Fibroblast of villous mesenchyme (primary cell): Measurements from ENCODE around the gene SIL1. TPM values are rescaled to one million over a fixed set of nuclear protein-coding genes. Genes with fewer than 3 reads are reported as not detected.

ENCODE experiments used
- DNase-seq: peaks from one replicate; pipeline ENCODE4 v3.0.0-alpha.2; 2010; ENCODE audit warnings: low read depth
- H3K4me3 ChIP-seq: 2 replicates; pipeline ENCODE4 v1.5.1; 2011; ENCODE audit warnings: low read depth, mild to moderate bottlenecking, low read length
- total RNA-seq: library from RNA; depleted of rRNA; stranded (reverse); fragments of >200 nt; gene quantifications from 2 replicates; pipeline ENCODE4 v1.2.3, GENCODE V29; 2012
- TF ChIP-seq, protein P1 (sequence below): IDR thresholded peaks from 2 replicates; pipeline ENCODE4 v1.5.1; 2012; ENCODE audit warnings: low read depth, mild to moderate bottlenecking, low read length; ENCODE audit not compliant: insufficient read depth

SIL1 gene
- total RNA-seq, 1 donor: 57.0 TPM

- TF ChIP-seq, protein P1, sequence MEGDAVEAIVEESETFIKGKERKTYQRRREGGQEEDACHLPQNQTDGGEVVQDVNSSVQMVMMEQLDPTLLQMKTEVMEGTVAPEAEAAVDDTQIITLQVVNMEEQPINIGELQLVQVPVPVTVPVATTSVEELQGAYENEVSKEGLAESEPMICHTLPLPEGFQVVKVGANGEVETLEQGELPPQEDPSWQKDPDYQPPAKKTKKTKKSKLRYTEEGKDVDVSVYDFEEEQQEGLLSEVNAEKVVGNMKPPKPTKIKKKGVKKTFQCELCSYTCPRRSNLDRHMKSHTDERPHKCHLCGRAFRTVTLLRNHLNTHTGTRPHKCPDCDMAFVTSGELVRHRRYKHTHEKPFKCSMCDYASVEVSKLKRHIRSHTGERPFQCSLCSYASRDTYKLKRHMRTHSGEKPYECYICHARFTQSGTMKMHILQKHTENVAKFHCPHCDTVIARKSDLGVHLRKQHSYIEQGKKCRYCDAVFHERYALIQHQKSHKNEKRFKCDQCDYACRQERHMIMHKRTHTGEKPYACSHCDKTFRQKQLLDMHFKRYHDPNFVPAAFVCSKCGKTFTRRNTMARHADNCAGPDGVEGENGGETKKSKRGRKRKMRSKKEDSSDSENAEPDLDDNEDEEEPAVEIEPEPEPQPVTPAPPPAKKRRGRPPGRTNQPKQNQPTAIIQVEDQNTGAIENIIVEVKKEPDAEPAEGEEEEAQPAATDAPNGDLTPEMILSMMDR: no peak
- no peak for DNase-seq
- H3K4me3 ChIP-seq: no peak overlapping the region
These were observed 260.5 kb downstream of the SIL1 start for GRCh38 chr5:138937392-138938387.

DNA sequence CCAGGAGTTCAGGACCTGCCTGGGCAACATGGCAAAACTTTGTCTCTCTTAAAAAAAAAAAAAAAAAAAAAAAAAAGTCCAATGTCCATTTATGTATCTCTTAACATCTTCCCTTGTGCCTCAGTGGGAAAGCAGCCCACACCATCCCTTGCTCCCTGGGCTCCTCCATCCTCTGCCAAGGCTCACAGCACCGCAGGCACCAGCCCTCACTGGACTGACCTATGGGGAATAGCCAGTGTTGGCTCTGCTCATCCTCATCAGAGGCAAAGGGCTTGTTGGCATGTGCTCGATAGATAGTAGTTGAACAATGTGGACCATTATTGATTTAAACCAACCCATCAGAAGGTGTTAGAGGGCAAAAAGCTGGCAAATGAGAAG is 261.2 kb downstream of the SIL1 start:
- DNase-seq: no peak
- TF ChIP-seq, protein P1: no peak
- H3K4me3 ChIP-seq: no peak overlapping the region

- DNase-seq: no peak
- TF ChIP-seq, protein P1: no peak
- no peak overlapping the region for H3K4me3 ChIP-seq
These were observed 261.8 kb downstream of the SIL1 start for GRCh38 chr5:138936225-138936967.

DNA sequence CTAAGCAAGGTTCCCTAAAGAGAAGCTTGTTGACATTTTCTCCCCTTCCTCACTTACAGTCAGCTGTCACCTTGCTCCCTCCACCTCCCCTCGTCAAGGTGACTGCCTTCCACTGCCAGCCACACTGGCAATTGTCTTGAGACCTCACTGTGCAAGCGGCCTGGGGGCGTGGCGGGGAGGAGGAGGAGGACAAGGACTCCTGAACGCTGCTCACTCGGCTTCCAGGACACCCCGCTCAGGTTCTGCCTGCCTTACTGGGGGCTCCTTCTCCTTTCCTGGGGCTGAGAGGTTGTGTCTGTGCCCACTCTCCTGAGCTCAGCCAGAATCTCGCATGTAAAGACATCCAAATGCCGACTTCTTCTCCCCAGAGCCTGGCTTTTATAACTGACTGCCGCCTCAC is 262.7 kb downstream of the SIL1 start:
- no peak overlapping the region for H3K4me3 ChIP-seq
- TF ChIP-seq, protein P1: no peak
- DNase-seq: no peak

- TF ChIP-seq, protein P1: no peak
- DNase-seq: no peak
- no peak overlapping the region for H3K4me3 ChIP-seq
These were observed 263.2 kb downstream of the SIL1 start for GRCh38 chr5:138934971-138935370.

GRCh38 chr5:138933522-138934290 is 264.5 kb downstream of the SIL1 start:
- no peak overlapping the region for H3K4me3 ChIP-seq
- no peak for DNase-seq
- TF ChIP-seq, protein P1: no peak
